Suprapubic skin (tissue), 3 donors: ENCODE results near the gene VPS39.
A peak's percentile ranks its signal among the peaks of the same experiment; 100 is the strongest.

Experiments
- CTCF ChIP-seq, 2 donors: fragments of 200-600 bp in 1 of 2; fragments of 450-650 bp in 1 of 2; sonication (generic) in 1 of 2; IDR thresholded peaks; one replicate each; pipeline ENCODE4 v1.5.1; 2016 to 2019; ENCODE audit warnings: antibody characterized with exemption in 2 of 2, mild to moderate bottlenecking in 1 of 2, moderate library complexity in 1 of 2
- POLR2AphosphoS5 ChIP-seq, 3 donors: sonication (generic); formaldehyde crosslinking; IDR thresholded peaks; one replicate each; pipeline ENCODE4 v1.6.1; 2017; ENCODE audit warnings: antibody characterized with exemption in 3 of 3

GRCh38 chr15:42133886-42134502 lies 74.1 kb downstream of the VPS39 start:
- peak; percentile 9 to 58 for TF ChIP-seq CTCF (IDR thresholded peaks at IDR 0.05)
- no peak for TF ChIP-seq POLR2AphosphoS5 (IDR thresholded peaks at IDR 0.05)
